Measurements from ENCODE around the gene ARHGAP30. TPM values are rescaled to one million over a fixed set of nuclear protein-coding genes. Genes with fewer than 3 reads are reported as not detected.

Gene ARHGAP30
- total and polyA plus RNA-seq, 2 of the 4 experiments (the other 2 are of a cell fraction) = 0.02 TPM; not detected in 1

GRCh38 chr1:161039154-161039545 lies 30.5 kb downstream of the ARHGAP30 start:
- H3K36me3 ChIP-seq (ENCODE audit: control insufficient read depth, insufficient read depth, low read length) = peaks cover 42% of the 10 kb centered on the region
- no peak overlapping the region for H4K8ac ChIP-seq (ENCODE audit: low read depth in 2 of 2, low read length in 2 of 2)
- no peak overlapping the region for H2AFZ ChIP-seq (replicated peaks; ENCODE audit: low read length, poor library complexity)
- H4K5ac ChIP-seq (ENCODE audit: low read depth, low read length) = no peak overlapping the region
- H2AK9ac ChIP-seq (replicated peaks; ENCODE audit: low read depth, low read length, poor library complexity) = no peak overlapping the region
- DNase-seq (no peak), ATAC-seq (ENCODE audit: low read depth) (no peak)
- H2BK5ac ChIP-seq (ENCODE audit: low read depth, low read length, poor library complexity, severe bottlenecking) = no peak overlapping the region
- H4K91ac ChIP-seq (ENCODE audit: insufficient read depth, low read depth, low read length) = no peak overlapping the region
- H3K56ac ChIP-seq (ENCODE audit: extremely low read depth, insufficient read depth, low read length) = no peak overlapping the region
- no peaks in the 10 kb centered on the region; the same call in 1 of the 2 replicates for H3K4me1 ChIP-seq (ENCODE audit: control insufficient read depth, insufficient read depth, low read length)
- peaks cover 11 to 22% of the 10 kb centered on the region in 2 experiments; a peak in 3 of 4 replicates for H3K79me1 ChIP-seq (ENCODE audit: low read depth in 1 of 2, low read length in 2 of 2)
- no peak overlapping the region for H3K4ac ChIP-seq (ENCODE audit: low read depth, low read length)
- ChIA-PET POLR2A (ENCODE audit: unreplicated experiment) (no interaction called here), CTCF (no interaction called here)
- no peak overlapping the region for H2BK120ac ChIP-seq (ENCODE audit: low read depth, low read length)
- H3K14ac ChIP-seq (replicated peaks; ENCODE audit: low read depth, low read length) = no peak overlapping the region
- H3K4me3 ChIP-seq (ENCODE audit: insufficient read depth, low read depth, low read length) = no peak overlapping the region
- no peak overlapping the region for H3K23ac ChIP-seq (ENCODE audit: low read depth, low read length)
- dilution Hi-C loops (cut with HindIII; ENCODE audit: low sequenced_read_pairs, unreplicated experiment) (no loop called here), in situ Hi-C loops (cut with MboI; ENCODE audit: low sequenced_read_pairs) (no loop called here), intact Hi-C loops (cut with micrococcal nuclease) (no loop called here)
- no CpG with 5 or more reads among the region's 3 CpGs for WGBS, 2 experiments (ENCODE audit: extremely low coverage in 2 of 2, insufficient read length in 1 of 2)
- no peak overlapping the region for H2BK15ac ChIP-seq (ENCODE audit: low read depth, low read length)
- no peaks in the 10 kb centered on the region; the same call in 1 of the 2 replicates for H4K20me1 ChIP-seq (ENCODE audit: insufficient read depth, low read length)
- H3K27me3 ChIP-seq (ENCODE audit: control insufficient read depth, insufficient read depth, low read length) = no peaks in the 10 kb centered on the region
- H3K9me1 ChIP-seq (ENCODE audit: insufficient read depth, low read length) = no peaks in the 10 kb centered on the region
- H3K9me3 ChIP-seq (ENCODE audit: control insufficient read depth, insufficient read depth, low read length) = no peaks in the 10 kb centered on the region
- H3K18ac ChIP-seq (ENCODE audit: low read depth, low read length) = no peak overlapping the region
- H3K9ac ChIP-seq (ENCODE audit: low read depth, low read length) = no peak overlapping the region
- H2BK20ac ChIP-seq (ENCODE audit: low read depth, low read length) = no peak overlapping the region
- no peak overlapping the region for H3K27ac ChIP-seq (ENCODE audit: insufficient read depth, low read length)
- no TSS peak for BruUV-seq (replicated peaks)
- H3K4me2 ChIP-seq (ENCODE audit: low read depth, low read length) = no peak overlapping the region
- H2AK5ac ChIP-seq (ENCODE audit: low read depth, low read length) = no peak overlapping the region
- TF ChIP-seq ELK1 (IDR thresholded peaks at IDR 0.05; ENCODE audit: borderline replicate concordance, low read depth, low read length) = no peak
- TF ChIP-seq MAFK (IDR thresholded peaks at IDR 0.05; ENCODE audit: low read depth, low read length) = no peak
- no peak for TF ChIP-seq CEBPB (IDR thresholded peaks at IDR 0.05; ENCODE audit: low read depth, low read length)
- no peak for TF ChIP-seq CTCF (conservative IDR thresholded peaks at IDR 0.05; ENCODE audit: low read depth, low read length)
- no peak for TF ChIP-seq BHLHE40 (IDR thresholded peaks at IDR 0.05; ENCODE audit: low read depth, low read length)
- no peak for TF ChIP-seq USF2 (IDR thresholded peaks at IDR 0.05; ENCODE audit: low read depth, low read length)
- no peak for TF ChIP-seq RAD21 (IDR thresholded peaks at IDR 0.05; ENCODE audit: low read length)
- TF ChIP-seq NFE2L2 (IDR thresholded peaks at IDR 0.05; ENCODE audit: low read depth, low read length) = no peak
- no peak for TF ChIP-seq CHD1 (IDR thresholded peaks at IDR 0.05; ENCODE audit: low read depth, low read length)
- TF ChIP-seq MAZ (IDR thresholded peaks at IDR 0.05; ENCODE audit: borderline replicate concordance, low read depth, low read length) = no peak
- no peak for TF ChIP-seq SMC3 (IDR thresholded peaks at IDR 0.05; ENCODE audit: low read depth, low read length)

Measured in IMR-90 (cell line).